ENCODE data around the gene ASTN2.

GRCh38 chr9:116990592-116990991 lies 424.3 kb downstream of the ASTN2 start:
- TF ChIP-seq POLR2A (IDR thresholded peaks at IDR 0.05): no peak
- TF ChIP-seq, protein P1, sequence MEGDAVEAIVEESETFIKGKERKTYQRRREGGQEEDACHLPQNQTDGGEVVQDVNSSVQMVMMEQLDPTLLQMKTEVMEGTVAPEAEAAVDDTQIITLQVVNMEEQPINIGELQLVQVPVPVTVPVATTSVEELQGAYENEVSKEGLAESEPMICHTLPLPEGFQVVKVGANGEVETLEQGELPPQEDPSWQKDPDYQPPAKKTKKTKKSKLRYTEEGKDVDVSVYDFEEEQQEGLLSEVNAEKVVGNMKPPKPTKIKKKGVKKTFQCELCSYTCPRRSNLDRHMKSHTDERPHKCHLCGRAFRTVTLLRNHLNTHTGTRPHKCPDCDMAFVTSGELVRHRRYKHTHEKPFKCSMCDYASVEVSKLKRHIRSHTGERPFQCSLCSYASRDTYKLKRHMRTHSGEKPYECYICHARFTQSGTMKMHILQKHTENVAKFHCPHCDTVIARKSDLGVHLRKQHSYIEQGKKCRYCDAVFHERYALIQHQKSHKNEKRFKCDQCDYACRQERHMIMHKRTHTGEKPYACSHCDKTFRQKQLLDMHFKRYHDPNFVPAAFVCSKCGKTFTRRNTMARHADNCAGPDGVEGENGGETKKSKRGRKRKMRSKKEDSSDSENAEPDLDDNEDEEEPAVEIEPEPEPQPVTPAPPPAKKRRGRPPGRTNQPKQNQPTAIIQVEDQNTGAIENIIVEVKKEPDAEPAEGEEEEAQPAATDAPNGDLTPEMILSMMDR (IDR thresholded peaks at IDR 0.05): no peak
- no peak for TF ChIP-seq POLR2AphosphoS5 (IDR thresholded peaks at IDR 0.05)
- no peak for TF ChIP-seq EP300 (IDR thresholded peaks at IDR 0.05)
